RKO (cell line): ENCODE data around the gene AATK.
A peak's percentile ranks its signal among the peaks of the same experiment; 100 is the strongest.

Source experiments
- DNase-seq: peaks from one replicate; pipeline ENCODE4 v3.0.0-alpha.2; 2016; ENCODE audit warnings: low spot score

The AATK gene

DNA sequence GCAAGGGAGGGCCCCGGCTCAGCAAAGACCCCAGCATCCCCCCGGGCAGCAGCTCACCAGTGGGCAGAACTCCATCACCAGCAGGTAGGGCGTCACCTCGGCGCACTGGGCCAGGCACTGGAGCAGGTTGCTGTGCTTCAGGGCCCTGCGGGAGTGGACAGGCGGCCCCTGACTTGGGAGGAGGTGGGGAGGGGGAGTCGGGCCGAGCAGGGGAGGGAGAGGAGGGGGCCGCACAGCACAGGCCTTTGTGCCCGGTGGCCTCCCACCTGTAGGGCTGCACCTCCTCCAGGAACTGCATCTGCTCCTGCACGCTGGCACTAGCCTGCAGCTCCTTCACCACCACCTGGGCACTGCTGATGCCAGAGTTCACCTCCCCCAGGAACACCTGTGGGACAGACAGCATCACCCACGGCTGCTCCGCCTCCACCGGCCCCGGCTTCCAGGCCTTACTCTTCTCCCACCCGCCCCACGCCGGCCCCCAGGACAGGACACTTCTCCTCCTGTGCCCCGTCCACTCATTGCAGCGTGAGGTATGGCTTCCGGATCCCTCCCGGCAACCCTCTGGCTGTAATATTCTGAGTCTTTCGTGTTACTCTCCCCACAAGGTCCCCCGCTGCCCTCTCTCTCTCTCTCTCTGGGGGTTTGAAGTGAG, 38.4 kb downstream of the AATK start:
- DNase-seq, result no peak

DNA sequence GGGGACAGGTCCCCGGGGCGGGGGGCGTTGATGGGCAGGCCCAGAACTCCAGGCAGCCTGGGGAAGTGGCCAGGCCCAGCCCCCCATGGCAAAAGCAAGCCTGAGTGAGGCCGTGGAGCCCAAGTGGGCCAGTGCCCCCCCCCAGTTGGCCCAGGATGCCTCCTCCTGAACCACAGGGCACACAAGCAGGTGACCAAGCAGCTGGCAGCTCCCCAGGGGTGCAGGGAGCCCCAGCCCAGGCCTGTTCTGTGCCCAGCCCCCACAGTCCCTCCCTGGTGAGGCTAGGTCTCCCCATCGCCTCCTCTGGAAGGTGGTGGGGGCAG, 38.9 kb downstream of the AATK start:
- no peak for DNase-seq

DNA sequence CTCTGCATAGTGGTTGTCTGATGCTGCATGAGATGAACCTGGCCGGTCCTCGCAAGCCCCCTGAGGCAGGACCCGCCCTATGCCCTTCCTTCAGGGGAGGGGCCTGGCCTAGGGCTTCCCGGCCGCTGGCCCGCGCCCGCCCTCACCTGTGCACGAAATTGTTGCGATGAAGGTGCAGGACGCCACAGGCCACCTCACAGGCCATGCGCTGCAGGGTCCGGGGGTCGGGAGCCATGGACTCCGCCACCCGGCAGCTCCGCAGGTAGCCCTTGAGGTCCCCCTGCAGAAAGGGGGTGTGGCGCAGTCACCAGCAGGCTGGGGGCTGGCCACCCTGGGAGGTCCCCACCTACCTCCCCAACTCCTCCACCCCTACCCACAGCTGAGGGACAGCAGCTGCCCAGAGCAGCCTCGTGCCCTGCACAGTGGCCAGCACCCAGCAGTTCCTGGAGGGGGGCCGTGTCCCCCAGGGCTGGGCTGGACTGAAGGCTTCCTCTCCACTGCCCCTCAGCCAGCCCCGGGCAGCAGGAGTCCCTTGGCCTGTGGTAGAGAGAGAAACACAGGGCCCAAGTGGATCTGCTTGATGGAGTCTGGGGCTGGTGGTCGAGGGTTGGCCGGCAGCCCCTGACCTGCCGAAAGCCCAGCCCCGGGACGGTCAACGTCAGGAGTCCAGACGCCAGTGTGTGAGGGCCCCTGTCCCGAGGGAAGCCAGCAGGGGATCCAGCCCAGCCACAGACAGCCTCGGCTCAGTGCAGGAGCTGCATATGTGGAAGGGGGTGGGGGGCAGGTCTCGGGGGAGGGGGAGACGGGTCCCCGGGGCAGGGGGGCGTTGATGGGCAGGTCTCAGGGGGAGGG, 39.5 kb downstream of the AATK start:
- DNase-seq, result no peak

GRCh38 chr17:81125573-81126081, 40.4 kb downstream of the AATK start:
- DNase-seq, result no peak

DNA sequence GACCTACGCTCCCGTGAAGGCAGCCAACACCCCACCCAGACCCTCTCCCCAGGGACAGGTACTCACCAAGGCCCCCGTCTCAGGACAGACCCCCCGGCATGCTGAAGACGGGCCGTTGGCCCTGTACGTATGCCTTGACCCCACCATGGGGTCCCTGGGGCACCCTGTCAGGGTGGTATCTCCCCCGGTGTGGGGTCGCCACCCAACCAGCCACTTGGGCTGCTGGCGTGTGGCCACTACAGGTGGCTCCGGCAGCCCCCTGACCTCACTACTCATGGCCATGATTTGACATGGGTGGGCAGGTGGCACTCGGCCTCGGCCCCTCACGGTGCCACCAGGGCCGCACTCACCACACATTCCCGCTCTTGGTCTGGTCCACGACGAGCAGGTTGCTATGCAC, 41.6 kb downstream of the AATK start:
- DNase-seq, result no peak

- no peak for DNase-seq
Measured at GRCh38 chr17:81123052-81124048, 42.7 kb downstream of the AATK start.

GRCh38 chr17:81121841-81122733, 43.9 kb downstream of the AATK start:
- no peak for DNase-seq

GRCh38 chr17:81120695-81121621, 45.1 kb downstream of the AATK start:
- DNase-seq, result no peak

DNA sequence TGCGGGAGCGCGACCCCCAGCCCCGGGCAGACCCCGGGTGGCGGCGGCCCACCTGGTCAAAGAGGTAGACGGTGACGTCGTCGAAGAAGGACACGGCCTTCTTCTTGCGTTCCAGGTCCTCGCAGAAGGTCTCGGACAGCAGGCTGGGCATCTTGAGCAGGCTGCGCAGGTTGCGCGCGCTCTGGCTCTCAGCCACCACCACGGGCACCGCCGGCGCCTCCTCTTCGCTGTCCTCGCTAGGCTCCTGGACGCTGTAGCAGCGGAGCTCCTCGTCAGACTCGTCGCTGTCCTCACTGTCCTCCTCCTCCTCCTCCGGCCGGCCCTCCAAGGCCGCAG, 45.9 kb downstream of the AATK start:
- no peak for DNase-seq

DNA sequence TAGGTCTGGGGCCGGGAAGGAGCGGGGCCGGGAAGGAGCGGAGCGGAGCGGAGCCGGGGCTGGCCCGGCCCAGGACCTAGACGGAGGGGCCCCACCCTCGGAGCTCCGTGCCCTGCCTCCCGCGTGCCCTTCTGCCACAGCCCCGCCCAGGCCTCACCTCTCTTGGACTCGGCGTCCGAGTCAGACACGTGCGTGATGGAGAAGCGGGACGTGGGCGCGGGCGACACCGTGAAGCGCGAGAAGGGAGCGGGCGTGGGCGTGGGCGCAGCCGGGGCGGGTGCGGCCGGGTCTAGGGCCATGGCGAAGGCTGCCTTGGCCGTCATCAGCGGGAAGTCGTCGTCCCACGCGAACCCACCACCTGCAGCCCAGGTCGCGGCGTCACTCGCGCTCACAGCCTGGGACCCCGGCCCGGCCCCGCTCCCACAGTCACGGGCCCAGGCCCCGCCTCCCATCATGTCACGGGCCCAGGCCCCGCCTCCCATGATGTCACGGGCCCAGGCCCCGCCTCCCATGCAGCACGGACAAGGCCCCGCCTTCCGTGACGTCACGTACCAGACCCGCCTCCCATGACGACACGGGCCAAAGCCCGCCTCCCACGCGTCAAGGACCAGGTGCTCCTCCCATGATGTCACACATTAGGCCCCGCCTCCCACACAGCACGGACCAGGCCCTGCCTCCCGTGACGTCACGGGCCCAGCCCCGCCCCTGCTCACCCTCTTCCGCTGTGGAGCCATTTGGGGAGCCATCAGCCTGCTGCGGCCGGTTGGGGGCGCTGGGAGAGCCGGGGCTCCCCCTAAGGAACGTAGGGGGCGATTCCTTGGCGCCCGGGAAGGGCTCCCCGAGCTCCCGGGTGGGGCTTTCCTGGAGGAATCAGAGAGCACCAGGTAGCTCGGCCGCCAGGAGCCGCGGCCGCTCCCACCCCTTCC, 46.5 kb downstream of the AATK start:
- peak; percentile 92 for DNase-seq

DNA sequence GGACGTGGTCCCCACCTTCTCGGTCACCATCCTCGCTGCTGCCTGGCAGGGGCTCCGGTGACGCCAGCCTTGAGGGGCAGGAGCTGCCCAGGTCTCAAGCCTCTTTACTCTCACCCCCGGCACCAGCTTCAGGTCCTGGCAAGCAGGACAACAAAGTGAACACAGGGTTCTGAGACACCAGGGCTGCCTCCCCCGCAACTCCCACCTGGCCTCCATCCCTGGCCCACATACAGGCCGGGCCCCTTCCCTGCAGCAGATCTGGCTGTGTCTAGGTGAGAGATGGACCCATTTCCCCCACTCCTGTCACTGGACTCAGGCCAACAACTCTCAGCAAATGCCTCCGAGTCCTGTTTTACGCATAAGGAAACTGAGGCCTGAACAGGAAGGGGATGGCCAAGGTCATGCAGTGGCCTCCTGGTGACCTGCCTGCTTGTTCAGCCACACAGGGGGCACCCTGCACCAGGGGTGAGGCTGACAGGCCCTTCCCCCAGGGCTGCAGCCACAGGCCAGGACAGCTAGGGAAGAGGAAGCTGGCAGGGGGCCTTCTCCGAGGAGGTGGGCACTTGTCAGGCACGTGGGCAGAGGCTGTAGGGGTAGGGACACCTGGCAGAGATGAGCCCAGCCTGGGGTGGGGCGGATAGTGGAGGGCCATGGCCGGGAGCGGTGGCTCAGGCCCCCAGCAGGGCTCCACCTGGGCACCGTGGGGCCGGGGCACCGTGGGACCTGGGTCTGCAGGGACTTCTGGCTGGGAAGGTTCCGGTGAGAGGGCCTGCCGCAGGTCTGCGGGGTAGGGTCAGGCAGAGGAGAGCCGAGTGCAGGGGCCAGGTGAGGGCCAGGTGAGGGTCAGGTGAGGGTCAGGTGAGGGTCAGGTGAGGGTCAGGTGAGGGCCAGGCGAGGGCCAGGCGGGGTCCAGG, 47.5 kb downstream of the AATK start:
- DNase-seq, result no peak

DNA sequence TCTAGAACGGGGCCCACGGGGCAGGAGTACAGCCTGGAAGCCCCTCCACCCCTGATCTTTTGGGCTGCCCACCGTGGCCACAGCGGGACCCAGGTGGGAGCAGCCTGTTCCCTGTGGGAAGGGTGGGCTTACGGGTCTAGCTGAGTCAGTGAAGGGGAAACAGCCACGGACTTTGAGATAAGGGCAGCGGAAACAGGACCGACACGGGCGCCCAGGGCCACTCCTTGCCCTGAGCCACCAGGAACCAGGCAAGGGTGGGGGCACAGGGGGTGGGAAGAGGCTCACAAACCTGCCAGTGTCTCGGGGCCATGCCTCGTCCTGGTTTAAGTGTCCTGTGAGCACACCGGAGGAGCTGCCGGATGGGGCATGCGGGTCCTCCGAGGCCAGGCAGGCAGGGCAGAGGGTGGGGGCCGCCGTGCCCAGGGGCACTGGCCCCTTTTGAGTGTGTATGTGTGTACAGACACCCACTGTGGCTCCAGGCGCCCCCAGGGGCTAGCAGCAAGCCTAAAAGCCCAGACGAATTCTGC, 48.3 kb downstream of the AATK start:
- DNase-seq, result no peak

GRCh38 chr17:81116704-81117103, 49.3 kb downstream of the AATK start:
- no peak for DNase-seq

GRCh38 chr17:81115749-81116464, 50.1 kb downstream of the AATK start:
- no peak for DNase-seq

DNA sequence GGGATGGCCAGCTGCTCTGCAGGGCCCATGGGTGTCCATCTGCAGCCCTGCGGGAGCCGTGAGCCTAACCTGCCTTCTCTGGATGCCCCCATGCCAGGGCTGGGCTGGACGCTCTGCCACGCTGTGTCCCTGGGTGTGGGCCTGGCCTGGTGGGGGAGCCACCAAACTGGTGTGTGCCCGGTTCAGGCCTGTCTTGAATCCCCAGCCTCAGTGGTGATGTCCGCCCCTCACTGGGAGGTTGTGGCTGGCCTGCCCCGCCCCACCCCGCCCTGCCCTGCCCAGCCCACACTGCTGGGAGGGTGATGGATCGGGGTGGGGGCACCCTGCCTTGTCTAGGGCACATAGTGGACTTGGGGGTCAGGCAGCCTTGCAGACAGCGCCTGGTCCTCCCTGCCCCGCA, 50.8 kb downstream of the AATK start:
- DNase-seq, result no peak

DNA sequence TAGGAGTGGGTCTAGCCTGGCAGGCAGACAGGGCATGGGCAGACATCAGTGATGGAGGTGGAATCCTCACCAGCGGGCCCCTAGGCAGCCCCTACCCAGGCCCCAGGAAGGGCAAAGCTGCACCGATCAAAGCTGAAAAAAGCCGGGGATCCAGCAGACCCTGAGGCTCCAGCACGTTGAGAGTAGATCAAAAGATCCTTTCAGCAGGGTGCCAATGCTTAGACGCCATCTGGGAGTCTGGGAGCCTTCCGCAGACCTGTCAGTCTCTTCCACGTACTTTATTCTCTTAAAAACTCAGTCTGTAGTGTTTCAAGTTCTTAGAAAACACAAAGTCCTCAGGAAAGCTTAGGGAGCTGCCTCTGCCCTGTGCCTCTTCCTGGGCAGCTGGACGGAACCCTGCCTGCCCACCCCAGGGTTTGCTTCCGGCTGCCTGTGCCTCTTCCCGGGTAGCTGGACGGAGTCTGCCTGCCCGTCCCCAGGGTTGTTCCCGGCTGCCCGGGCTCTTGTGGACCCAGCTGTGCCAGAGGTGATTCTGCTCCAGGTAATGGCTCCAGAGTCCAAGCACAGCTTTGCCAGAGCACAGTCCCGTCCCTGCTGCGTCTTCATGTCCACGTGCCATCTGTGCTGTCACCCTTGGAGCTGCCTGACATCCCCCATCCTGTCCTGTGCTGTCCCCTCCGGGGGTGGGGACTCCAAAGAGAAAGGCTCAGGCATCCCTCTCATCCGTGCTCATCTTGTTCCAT, 51.5 kb downstream of the AATK start:
- DNase-seq, result no peak
